ENCODE results near the gene ARHGAP6.

- TF ChIP-seq CTCF (IDR thresholded peaks at IDR 0.05), result no peak
- no peak for TF ChIP-seq POLR2A (IDR thresholded peaks at IDR 0.05)
Observed at GRCh38 chrX:11577603-11578002, 88.1 kb downstream of the ARHGAP6 start.

Measured in uterus (tissue), 2 donors.